Activated CD8-positive, alpha-beta memory T cell treated with anti-CD3 and anti-CD28 coated beads for 24 hours (primary cell): ENCODE results near the gene MAP3K19.
"Not testable (repeated sequence)": the region's sequence is repeated elsewhere in the genome, so short reads cannot be mapped to it uniquely, and the experiment has no call there.

Experiments used
- DNase-seq: peaks from one replicate; pipeline ENCODE4 v3.0.0-alpha.2; 2020

Gene MAP3K19, protein sequence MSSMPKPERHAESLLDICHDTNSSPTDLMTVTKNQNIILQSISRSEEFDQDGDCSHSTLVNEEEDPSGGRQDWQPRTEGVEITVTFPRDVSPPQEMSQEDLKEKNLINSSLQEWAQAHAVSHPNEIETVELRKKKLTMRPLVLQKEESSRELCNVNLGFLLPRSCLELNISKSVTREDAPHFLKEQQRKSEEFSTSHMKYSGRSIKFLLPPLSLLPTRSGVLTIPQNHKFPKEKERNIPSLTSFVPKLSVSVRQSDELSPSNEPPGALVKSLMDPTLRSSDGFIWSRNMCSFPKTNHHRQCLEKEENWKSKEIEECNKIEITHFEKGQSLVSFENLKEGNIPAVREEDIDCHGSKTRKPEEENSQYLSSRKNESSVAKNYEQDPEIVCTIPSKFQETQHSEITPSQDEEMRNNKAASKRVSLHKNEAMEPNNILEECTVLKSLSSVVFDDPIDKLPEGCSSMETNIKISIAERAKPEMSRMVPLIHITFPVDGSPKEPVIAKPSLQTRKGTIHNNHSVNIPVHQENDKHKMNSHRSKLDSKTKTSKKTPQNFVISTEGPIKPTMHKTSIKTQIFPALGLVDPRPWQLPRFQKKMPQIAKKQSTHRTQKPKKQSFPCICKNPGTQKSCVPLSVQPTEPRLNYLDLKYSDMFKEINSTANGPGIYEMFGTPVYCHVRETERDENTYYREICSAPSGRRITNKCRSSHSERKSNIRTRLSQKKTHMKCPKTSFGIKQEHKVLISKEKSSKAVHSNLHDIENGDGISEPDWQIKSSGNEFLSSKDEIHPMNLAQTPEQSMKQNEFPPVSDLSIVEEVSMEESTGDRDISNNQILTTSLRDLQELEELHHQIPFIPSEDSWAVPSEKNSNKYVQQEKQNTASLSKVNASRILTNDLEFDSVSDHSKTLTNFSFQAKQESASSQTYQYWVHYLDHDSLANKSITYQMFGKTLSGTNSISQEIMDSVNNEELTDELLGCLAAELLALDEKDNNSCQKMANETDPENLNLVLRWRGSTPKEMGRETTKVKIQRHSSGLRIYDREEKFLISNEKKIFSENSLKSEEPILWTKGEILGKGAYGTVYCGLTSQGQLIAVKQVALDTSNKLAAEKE (N-terminal part only)

DNA sequence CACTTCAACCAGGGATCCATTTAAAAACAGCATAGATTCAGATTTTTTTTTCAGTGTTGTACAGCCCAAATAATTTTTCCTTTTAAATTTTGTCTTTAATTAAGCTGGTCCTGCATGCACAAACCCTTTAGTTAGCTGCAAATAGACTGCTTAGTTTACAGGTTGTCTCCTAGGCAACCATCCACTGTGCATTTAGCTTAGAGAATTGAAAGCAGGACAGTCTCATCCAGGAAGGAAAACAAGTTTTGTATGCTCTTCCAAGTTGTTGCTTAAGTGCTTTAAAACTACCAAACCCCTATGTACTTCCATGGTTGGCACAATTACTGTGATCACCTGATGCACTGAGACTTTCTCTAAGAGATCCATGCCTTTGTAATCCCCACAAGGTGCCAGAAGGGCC, at the start of gene MAP3K19:
TSS of gene MAP3K19 (minus strand) at position 148 of the 400 bp plus-strand sequence. CDS start 22,800 bp downstream, outside the sequence.
- no peak for DNase-seq

DNA sequence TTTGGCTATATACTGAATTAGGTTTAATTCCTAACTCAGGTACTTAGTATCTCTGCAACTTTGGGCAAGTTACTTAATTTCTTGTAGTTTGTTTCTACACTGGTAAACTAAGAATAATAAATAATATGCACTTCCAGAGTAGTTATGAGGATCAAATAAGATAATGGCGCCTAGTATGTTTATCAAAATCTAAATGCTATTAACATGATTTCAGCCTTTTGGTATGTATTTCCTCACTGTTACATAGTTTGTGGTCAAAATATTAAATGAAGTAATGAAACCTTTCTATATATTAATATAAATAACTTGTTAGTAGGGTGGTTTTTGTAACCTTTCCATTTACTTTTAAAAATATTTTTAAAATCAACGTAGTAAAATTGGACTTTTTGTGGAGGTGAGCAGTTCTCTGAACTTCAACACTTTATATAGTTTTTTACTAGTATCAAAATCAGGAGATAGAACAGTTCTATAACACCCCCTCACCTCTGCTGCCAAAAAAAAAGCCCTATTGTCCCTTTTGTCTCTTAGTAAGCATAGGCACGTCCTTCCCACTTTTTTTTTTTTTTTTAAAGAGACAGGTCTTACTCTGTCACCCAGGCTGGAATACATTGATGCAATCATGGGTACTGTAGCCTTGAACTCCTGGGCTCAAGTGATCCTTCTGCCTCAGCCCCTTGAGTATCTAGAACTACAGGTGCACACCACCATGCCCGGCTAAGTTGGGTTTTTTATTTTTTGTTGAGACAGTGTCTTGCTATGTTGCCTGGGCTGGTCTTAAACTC, 49.6 kb upstream of the MAP3K19 start:
- no peak for DNase-seq

DNA sequence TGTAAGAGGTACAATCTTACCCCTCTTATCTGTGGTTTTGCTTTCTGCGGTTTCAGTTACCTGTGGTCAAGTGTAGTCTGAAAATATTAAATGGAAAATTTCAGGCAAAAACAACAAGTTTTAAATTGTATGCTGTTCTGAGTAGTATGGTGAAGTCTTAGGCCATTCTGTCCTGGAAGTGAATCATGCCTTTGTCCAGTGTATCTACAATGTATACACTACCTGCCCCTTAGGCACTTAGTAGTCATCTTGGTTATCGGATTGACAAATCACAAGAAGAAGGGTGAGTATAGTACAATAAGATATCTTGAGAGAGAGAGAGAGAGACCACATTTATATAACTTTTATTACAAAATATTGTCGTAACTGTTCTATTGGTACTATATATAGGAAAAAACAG, 48.3 kb upstream of the MAP3K19 start:
- DNase-seq, result no peak

DNA sequence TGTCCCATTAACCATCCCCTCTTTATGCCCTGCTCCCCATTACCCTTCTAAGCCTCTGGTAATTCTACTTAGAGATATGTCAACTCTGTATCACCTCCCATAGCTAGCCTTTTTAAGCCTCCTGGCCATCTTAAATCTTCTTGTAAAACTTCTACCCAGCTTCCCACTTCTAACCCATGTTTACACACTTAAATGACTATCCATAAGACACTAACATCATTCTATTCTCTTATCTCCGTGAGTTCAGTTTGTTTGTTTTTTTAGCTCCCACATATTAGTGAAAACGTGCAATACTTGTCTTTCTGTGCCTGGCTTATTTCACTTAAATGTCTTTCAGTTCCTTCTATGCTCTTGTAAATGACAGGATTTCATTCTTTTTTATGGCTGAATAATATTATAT, 47.3 kb upstream of the MAP3K19 start:
- no peak for DNase-seq

DNA sequence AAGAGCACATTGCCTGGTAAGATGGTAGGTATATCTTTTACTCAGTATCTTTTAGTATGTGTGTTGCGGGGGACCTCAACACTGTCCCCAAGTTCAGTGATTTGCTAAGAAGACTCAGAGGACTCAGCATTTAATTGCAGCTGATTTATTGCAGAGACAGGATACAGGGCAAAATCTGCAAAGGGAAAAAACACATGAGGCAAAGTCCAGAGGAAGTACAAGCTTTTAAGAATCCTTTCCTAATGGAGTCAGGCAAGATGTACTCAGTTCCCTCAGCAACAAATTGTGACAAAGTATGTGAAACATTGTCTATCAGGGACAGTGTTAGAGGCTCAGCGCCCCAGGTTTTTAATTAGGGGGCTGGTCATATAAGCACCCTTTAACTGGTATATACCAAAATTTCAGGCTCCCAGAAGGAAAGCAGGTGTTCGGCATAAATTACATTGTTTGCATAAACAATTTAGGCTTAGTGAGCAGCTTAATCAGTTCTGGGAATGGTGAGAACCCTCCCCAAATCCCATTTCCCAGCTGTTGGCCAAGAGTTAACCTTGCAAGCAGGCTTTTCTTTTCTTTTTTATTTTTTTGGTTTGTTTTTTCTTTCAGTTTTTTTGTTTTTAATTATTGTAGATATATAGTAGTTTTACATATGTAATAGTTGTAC, 46.6 kb upstream of the MAP3K19 start:
- DNase-seq, result no peak

DNA sequence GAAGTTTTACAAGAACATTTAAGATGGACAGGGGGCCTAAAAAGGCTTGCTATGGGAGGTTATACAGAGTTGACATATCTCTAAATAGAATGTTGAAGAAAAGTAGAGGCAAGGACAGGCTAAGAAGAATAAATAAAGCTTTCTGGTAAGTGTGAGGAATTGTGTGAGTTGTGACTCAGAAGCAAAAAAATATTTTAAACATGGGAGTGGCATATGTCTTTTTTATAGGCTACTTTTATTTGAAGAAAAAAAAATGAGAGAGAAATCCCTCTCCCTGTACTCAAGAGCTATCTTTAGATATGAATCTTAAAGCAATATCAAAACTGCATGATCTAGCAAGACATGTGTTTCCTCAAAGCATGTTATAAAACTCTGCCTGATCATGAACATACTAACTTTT, 45.9 kb upstream of the MAP3K19 start:
- DNase-seq, result no peak

DNA sequence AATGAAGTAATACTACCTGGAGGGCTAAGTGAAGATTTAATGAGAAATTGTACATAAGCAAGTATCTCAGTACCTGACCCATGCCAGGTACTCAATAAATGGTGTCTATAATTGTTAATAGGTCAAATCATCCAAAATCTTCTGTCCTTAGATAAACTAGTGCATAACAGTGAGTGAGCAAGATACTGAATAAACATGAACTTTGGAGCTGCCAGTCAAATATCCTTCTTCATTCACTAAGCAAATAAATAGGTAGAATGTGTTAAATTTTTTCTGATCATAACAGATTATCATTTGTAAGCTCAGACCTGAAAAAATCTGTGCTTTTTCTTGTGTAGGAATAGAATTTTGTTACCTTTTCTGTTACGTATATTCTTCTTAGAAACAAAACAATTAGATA, 44.4 kb upstream of the MAP3K19 start:
- no peak for DNase-seq

DNA sequence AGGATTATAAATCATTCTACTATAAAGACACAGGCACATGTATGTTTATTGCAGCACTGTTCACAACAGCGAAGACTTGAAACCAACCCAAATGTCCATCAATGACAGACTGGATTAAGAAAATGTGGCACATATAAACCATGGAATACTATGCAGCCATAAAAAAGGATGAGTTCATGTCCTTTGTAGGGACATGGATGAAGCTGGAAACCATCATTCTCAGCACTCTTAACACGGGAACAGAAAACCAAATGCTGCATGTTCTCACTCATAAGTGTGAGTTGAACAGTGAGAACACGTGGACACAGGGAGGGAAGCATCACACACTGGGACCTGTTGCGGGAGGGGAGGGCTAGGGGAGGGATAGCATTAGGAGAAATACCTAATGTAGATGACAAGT, 42.4 kb upstream of the MAP3K19 start:
- DNase-seq, result not testable (repeated sequence)

DNA sequence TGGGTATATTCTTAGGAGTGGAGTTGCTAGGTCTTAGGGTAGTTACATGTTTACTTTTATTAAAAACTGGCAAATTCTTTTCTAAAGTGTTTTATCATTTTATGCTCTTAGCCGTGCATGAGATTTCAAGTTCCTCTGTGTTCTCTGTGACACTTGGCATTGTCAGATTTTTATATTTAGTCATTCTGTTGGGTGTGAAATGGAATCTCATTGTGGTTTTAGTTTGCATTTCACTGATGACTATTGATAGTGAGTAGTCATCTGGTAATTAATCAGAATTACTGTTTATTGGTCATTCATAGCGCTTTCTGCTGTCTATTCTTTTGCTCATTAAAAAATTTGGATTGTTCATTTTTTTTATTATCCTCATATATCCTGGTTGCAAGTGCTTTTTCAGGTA, 39.0 kb upstream of the MAP3K19 start:
- DNase-seq, result no peak

DNA sequence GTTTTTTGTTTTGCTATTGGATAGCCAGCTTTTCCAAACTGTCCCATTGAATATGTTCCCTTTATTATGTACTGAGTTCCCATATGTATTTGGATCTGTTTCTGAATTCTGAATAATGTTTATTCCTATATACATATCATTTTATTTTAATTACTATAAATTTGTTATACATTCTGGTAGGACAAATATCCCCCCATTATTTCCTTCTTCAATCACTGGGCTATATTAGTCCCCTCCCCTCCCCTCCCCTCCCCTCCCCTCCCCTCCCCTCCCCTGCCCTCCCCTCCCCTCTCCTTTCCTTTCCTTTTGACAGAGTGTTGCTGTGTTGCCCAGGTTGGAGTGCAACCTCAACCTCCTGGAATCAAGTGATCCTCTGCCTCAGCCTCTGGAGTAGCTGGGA, 31.2 kb upstream of the MAP3K19 start:
- no peak for DNase-seq

DNA sequence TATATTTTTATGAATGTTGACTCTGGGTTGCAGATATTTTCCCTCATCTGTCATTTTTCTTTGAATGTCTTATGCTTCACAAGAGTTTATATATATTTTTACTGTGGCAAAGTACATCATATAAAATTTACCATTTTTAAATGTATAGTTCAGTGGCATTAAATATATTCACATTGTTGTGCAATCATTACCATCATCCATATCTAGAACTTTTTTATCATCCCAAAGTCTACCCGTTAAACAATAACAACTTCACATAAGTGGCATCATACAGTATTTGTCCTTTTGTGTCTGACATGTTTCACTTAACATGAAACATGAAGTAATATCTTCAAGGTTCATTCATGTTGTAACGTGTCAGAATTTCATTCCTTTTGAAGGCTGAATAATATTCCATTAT, 29.3 kb upstream of the MAP3K19 start:
- no peak for DNase-seq

DNA sequence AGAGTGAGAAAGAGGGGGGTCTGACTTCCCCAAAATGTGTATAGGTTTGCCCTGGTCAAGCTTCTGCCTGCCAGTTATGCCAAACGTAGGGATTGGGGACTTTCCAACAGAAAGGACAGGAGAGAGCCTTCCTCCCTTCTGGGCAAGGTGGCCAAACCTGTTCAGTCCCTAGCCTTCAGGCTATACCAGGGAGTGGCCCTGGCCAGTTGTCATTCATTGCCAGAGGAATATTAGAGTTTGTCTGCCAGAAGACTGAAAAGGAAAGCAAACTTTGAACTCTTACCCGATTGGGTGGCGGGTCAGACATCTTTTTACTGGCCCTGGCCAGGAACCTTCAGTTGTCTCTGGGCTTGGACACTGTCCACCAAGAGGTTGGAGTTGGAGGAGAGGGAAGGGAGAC, 27.0 kb upstream of the MAP3K19 start:
- no peak for DNase-seq

DNA sequence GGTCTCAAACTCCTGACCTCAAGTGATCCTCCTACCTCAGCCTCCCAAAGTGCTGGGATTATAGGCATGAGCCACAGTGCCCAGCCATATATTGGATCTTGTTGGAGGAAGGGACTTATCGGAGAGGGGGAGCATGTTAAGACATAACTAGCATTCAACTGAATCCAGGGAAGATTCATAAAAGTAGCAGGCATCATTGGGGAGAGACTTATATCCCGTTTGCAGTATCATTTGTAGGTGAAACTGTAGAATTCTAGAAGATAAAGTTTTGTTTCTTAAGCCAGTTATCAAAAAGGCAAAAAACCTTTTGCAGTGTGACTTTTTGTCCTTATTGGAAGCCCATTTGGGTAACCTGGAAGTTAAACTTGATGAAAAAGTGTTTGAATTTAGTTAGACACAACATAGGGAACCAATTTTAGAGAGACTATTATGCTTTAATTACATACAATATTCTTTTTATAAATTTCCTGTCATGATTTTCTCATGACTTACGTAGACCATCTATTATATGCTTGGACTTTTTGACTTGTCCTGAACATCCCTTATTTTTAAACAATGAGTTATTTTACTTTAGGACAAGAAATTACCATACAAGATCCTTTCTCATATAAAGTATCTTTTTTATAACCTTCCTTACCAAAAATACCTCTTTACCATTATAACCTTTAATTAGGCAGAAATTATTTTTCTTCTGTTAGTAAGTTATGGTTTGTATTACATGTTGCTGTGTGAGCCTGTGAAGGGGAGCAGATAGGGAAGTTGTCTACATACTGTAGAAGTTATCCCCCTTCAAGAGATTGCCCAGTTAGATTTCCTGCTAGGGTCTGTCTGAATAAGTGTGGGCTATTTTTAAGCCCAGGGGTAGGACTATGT, 25.1 kb upstream of the MAP3K19 start:
- no peak for DNase-seq

DNA sequence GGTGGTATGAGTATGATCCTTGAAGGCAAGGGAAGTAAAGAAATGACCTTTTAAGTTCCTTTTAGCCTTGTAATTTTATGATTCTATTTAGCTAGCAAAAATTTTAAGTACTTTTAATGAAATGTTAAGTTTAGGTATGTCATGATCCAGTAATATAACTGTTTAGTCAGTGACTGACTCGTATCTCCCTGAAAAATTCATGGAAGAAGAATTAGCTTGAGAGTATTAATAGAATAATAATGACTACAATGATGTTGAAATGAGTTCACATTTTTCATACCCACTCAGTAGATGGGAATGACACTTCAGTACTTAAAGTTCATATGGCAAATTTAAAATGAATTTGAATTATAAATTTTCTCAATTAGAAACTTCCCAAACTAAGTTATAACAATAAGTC, 19.5 kb upstream of the MAP3K19 start:
- no peak for DNase-seq

DNA sequence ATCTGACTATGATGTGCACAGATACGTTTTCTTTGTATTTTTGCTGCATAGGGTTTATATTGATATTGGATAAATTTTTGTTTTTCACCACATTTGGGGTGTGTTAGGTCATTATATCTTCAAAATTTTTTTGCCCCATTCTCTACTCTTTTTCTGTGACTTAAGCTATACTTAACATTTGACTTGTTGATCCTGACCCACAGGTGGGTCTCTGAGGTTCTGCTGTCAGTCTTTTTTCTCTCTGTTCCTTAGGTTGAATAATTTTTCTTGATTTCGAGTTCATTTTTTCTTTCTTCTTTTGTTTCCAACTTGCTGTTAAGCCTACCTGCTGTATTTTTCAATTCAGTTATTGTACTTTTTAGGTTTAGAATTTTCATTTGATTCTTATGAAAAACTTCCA, 16.9 kb upstream of the MAP3K19 start:
- no peak for DNase-seq

DNA sequence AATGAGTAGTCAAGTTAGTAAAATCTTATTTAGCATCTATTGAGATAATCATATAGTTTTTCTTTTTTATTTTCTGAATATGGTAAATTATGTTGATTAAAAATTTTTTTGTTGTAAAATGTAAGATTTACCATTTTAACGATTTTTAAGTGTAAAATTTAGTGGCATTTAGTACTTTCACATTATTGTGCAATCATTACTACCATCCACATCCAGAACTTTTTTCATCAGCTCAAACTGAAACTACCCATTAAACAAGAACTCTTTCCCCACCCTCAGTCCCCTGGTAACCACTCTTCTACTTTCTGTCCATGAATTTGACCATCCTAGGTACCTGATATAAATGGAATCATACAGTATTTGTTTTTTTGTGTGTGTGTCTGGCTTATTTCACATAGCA, 16.0 kb upstream of the MAP3K19 start:
- no peak for DNase-seq

DNA sequence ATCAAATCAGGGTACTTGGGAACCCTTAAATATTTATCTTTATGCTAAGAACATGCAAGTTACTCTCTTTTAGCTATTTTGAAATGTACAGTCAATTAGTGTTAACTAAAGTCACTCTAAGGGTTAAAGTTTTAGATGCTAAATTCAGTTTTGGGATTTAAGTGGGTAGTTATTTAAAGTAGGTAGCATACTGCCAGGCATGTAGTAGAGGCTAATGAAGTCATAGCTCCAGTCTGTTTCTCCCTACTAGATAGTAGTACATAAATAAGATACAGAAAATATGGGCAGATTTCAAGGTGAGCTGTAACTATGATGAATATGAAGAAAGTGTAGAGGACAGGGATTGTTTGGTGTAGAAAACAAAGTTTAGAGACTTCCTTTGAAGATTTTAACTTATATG, 12.3 kb upstream of the MAP3K19 start:
- DNase-seq, result no peak

DNA sequence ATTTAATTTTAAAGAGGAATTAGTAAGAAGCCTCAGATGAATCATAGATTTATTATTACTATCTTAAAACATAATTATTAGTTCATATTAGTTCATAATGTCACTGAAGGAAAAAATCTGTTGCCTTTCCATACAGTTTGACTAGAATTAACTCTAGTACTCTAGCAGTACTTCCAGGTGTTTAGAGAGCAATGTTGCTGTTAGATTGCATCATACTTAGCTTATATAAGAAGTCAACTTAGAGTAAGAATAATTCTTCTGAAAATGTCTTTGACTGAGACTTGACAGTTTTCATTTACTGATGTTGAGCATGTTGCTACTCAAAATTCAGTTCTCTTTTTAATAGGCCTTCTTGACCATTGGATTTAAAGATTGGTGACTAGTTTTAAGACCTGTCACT, 9.5 kb upstream of the MAP3K19 start:
- no peak for DNase-seq

DNA sequence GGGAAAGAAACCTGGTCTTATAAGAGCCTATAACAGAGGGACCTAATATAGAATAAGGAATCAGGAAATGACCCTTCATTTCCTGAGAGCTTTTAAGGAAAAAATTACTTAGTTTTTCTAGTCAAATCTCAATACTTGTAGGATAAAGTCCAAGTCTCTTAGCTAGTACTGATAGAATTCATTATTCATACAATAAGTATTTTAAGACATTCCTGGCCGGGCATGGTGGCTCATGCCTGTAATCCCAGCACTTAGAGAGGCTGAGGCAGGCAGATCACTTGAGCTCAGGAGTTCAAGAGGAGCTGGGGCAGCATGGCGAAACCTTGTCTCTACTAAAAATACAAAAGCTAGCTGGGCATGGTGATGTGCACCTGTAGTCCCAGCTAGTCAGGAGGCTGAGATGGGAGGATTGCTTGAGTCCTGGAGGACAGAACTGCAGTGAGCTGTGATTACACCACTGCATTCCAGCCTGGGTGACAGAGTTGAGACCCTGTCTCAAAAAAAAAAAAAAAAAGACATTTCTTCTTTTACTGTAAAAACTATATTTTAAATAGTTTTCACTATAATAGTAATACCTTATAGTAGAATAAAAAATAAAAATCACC, 8.0 kb upstream of the MAP3K19 start:
- no peak for DNase-seq

DNA sequence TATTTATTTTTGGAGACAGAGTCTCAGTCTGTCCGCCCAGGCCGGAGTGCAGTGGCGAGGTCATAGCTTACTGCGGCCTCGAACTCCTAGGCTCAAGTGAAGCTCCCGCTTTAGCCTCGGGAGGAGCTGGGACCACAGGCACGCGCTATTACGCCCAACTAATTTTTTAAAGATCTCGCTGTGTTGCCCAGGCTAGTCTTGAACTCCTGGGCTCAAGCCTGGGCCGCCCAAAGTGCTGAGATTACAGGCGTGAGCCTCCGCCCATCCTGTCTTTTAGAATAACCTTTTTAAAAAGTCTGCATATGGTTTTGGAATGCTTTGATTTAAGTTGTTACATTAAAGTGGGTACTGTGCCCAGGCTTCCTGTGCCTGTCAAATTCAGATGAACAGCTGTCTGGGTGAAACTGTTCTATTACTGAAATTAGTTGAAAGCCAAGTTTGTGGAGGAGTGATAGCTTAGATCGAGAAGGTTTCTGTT, 5.8 kb upstream of the MAP3K19 start:
- no peak for DNase-seq
